MV-4-11 (cell line): ENCODE data around the gene CDC6.
A peak's percentile ranks its signal among the peaks of the same experiment; 100 is the strongest.

Source experiments
- DNase-seq: peaks from one replicate; lab custom pipeline; 2025; lab: John Stamatoyannopoulos, UW

Gene CDC6

DNA sequence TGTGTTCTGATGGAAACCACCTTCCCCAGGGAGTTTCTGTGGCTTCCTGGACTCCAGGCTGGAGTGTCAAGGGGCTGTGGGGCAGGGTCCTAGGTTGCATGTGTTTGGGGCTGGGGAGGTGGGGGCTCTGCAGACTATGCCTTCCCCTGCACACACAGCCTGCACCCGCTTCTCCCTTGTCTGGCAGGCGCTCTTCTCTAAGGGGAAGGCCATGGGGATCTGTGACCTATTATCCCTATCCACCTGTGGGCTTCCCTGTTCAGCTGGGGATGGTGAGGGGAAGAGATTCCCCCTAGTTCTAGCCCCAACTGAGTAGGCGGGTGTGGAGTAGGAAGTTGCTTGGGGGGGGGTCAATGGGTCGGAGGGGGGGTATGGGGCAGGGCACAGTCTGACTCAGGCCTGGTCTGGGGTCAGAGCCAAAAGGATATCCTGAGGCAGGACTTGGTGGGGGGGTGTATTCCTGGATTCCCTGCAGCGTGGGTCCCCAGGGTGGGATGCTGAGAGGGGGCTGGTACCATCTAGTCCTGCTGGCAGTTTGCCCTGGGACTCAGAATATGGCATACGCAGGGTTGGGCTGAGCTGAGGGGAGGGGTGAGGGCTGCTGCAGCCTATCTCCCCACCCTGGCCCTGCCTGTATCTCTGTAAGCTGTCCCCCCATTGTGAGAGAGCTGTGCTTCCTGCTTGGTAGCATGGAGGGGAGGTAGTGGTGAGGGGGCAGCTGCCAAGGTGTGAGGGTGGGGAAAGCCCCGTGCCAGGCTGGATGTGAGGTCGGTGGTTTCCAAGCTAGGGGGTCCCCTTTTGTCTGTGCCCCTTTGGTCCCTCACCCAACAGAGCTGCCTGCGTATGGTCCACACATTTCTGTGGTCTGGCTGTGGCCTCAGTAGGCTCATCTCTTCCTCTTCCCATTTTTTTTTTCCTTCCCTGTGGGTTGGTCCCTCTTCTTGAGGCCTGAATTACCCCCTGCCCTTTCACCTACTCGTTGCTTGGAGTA lies 36.0 kb downstream of the CDC6 start:
- peak; percentile 69 for DNase-seq

DNA sequence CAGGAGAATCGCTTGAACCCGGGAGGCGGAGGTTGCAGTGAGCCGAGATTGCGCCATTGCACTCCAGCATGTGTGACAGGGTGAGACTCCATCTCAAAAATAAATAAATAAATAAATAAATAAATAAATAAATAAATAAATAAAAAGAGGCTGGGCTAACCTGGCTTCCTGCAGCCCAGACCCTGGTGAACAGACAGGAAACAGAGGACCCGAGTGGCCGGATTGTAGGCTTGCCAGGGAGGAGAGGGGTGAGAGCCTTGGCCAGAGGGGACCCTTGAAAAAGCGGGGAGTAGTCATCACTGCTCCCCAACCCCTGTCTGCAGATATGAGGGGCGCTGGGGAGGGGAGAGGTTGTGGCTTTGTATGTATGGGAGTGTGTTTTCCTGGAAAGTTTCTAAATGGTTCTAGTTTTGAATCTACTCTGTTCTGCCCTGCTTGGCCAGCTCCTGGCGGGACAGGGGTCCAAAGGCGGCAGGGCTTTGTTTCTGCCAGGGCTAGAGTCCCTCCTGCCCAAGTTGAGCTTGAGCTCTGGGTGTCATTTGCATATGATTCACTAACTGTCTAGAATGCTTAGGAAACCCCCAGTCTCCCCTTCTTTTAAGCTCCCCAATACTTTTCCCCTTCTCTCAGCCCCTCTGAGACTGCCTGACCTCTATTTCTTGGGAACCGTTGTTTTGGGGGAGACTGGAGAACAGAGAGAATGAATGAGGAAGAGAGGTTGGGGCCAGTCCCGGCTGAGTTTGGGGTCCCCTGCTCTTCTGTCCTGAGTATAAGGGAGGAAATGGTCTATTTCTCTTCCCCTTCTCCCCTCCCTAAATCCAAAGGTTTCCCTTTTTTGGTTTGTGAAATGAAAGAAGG lies 37.7 kb downstream of the CDC6 start:
- peak; percentile 20 for DNase-seq

GRCh38 chr17:40326014-40326831 lies 38.5 kb downstream of the CDC6 start:
- no peak for DNase-seq

DNA sequence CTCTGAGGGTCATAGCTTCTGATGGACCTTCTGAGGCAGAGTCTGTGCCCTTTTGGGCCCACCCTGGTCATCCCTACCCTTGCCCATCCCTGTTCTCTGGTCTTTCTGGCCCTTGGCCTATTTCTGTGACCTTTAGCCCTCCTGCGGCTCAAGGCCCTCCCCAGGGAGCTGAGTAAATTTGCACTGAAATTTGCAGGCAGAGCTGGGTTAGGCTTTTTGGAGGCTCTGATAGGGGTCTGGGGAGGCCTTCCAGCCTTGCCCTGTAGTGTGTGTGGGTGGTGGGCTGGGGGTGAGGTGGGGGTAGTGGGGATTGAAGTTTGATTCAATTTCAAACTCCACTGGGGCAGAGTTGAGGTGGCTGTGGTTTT lies 39.1 kb downstream of the CDC6 start:
- DNase-seq, result no peak

- DNase-seq, result no peak
These were observed 39.6 kb downstream of the CDC6 start for GRCh38 chr17:40327244-40327729.

DNA sequence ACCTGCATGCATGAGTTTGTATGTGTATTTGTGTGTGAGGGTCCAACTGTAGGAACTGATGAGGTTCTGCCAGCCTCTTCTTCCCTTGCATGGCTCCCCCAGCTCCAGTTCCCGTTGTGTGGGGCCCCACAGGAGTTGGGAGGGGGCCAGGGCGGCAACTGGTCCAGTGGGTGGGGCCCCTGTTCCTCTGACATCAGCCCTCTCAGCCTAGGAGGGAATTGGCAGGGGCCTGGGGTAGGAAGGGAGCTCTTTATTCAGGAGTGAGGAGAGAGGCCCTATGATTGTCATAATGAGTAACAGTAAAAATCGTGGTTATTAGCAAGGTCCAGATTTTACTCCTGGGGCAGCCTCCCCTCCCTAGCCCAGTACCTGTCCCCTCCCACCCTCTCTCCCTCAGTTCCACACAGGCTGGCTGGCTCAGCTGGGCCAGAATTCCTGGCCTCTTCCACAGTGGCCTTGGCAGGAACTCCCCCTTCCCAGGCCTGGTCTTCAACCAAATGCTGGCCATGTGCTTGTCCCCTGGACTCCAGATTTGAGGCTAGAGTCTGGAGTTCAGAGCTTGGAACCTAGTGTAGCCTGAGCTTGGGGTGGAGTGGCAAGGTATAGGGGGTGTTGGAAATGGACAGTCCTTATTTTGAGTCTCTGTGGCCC lies 40.2 kb downstream of the CDC6 start:
- peak; percentile 26 for DNase-seq

GRCh38 chr17:40328386-40328766 lies 40.7 kb downstream of the CDC6 start:
- DNase-seq, result peak; percentile 65

GRCh38 chr17:40329839-40330794 lies 42.4 kb downstream of the CDC6 start:
- peak; percentile 94 for DNase-seq

DNA sequence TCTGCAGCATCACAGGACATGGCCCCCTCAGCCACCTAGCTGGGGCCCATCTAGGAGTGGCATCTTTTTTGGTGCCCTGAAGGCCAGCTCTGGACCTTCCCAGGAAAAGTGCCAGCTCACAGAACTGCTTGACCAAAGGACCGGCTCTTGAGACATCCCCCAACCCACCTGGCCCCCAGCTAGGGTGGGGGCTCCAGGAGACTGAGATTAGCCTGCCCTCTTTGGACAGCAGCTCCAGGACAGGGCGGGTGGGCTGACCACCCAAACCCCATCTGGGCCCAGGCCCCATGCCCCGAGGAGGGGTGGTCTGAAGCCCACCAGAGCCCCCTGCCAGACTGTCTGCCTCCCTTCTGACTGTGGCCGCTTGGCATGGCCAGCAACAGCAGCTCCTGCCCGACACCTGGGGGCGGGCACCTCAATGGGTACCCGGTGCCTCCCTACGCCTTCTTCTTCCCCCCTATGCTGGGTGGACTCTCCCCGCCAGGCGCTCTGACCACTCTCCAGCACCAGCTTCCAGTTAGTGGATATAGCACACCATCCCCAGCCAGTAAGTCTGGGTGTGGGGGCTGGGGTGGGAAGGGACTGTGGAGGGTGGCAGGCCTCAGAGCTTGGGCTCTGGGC lies 43.3 kb downstream of the CDC6 start:
- no peak for DNase-seq

GRCh38 chr17:40331743-40332641 lies 44.3 kb downstream of the CDC6 start:
- DNase-seq, result no peak

DNA sequence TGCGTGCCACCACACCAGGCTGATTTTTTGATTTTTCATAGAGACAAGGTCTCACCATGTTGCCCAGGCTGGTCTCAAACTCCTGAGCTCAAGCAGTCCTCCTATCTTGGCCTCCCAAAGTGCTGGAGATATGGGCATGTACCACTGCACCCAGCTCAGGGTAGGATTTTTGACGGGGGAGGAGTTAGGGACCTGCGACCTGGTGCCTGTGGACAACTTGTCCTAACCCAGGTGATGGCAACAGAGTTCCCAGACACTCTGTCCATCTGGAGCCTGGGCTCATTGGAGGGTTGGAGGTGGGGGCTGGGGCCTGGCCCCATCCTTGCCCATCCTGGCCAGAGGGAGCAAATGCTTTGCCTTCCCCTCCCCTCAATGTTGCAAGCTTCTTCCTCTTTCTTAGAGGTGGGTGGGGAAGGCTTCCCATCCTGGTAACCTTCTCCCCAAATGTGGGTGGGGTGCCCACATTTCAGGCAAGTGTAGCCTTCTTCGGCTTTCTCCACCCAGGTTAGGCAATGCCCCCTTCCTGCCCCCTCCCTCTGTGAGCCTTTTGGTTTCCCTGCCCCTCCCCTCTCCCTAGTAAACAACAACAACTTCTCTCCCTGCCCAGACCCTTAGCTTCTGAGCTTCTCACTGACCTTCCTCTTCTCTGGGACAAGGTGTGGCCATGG lies 46.2 kb downstream of the CDC6 start:
- DNase-seq, result peak; percentile 73

DNA sequence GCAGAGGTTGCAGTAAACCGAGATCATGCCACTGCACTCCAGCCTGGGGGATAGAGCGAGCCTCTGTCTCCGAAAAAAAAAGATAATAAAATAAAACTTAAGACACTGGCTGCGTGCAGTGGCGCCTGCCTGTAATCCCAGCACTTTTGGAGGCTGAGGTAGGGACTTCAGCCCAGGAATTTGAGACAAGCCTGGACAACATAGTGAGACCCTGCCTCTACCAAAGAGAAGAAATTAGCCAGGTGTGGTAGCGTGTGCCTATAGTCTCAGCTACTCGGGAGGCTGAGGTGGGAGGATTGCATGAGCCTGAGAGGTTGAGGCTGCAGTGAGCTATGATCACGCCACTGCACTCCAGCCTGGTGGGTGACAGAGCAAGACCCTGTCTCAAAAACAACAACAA lies 47.9 kb downstream of the CDC6 start:
- no peak for DNase-seq

- no peak for DNase-seq
These were observed 49.7 kb downstream of the CDC6 start for GRCh38 chr17:40337351-40337750.

GRCh38 chr17:40338058-40338457 lies 50.4 kb downstream of the CDC6 start:
- DNase-seq, result peak; percentile 92

- peak; percentile 40 for DNase-seq
These were observed 51.4 kb downstream of the CDC6 start for GRCh38 chr17:40338941-40339649.

DNA sequence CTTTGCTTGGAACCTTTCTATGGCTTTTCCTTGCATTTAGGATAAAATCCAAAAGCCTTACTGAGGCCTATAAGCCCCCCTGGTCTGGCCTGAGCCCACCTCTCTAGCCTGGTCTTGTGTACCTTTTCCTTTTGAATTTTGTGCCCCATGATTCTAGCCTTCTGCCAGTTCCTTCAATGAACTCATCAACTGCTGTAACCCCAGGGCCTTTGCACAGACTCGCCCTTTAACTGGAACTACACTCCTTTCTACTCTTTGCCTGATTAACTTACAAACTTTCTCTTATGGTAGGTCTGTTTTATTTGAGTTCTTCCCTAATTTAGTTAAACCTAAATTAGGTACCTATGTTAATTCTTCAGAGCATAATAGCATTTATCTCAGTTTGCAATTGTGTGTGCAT lies 52.6 kb downstream of the CDC6 start:
- DNase-seq, result no peak
